GM21619 (cell line): Measurements from ENCODE around the gene MRPS15.

ENCODE experiments used
- ATAC-seq: cut with Tn5 transposase; IDR thresholded peaks from one replicate; pipeline ENCODE4 v1.9.1; 2021; ENCODE audit not compliant: unreplicated experiment

Gene MRPS15

GRCh38 chr1:36463463-36463802 is 751 bp downstream of the MRPS15 start:
- ATAC-seq: no peak

GRCh38 chr1:36458910-36459309 is 5.3 kb downstream of the MRPS15 start:
- no peak for ATAC-seq

GRCh38 chr1:36457691-36458090 is 6.5 kb downstream of the MRPS15 start:
- no peak for ATAC-seq

- no peak for ATAC-seq
These were observed 7.7 kb downstream of the MRPS15 start for GRCh38 chr1:36456391-36456928.

GRCh38 chr1:36455386-36455785 is 8.8 kb downstream of the MRPS15 start:
- ATAC-seq: no peak

GRCh38 chr1:36453600-36454388 is 10.4 kb downstream of the MRPS15 start:
- no peak for ATAC-seq

- no peak for ATAC-seq
These were observed 11.1 kb downstream of the MRPS15 start for GRCh38 chr1:36453051-36453450.

GRCh38 chr1:36450919-36451305 is 13.3 kb downstream of the MRPS15 start:
- no peak for ATAC-seq

- peak; percentile 98 for ATAC-seq
These were observed 13.8 kb downstream of the MRPS15 start, which contains the start of gene OSCP1 for GRCh38 chr1:36450270-36450918. TSS of gene OSCP1 (minus strand) at chr1:36450451. CDS start at chr1:36450369, 82 bp downstream.

GRCh38 chr1:36448530-36449056 is 15.6 kb downstream of the MRPS15 start:
- no peak for ATAC-seq

GRCh38 chr1:36447450-36447849 is 16.7 kb downstream of the MRPS15 start:
- no peak for ATAC-seq

- ATAC-seq: no peak
These were observed 17.4 kb downstream of the MRPS15 start for GRCh38 chr1:36446746-36447145.

GRCh38 chr1:36446271-36446670 is 17.9 kb downstream of the MRPS15 start:
- no peak for ATAC-seq

- no peak for ATAC-seq
These were observed 20.9 kb downstream of the MRPS15 start for GRCh38 chr1:36443297-36443696.

GRCh38 chr1:36442337-36442736 is 21.8 kb downstream of the MRPS15 start:
- ATAC-seq: no peak

- ATAC-seq: no peak
These were observed 23.5 kb downstream of the MRPS15 start for GRCh38 chr1:36440646-36441045.

GRCh38 chr1:36440044-36440443 is 24.1 kb downstream of the MRPS15 start:
- no peak for ATAC-seq

- ATAC-seq: no peak
These were observed 25.5 kb downstream of the MRPS15 start for GRCh38 chr1:36438715-36439114.

GRCh38 chr1:36436821-36437220 is 27.4 kb downstream of the MRPS15 start:
- ATAC-seq: no peak

- no peak for ATAC-seq
These were observed 31.1 kb downstream of the MRPS15 start for GRCh38 chr1:36433102-36433501.

GRCh38 chr1:36432616-36433015 is 31.6 kb downstream of the MRPS15 start:
- ATAC-seq: no peak

- no peak for ATAC-seq
These were observed 38.4 kb downstream of the MRPS15 start for GRCh38 chr1:36425791-36426190.
